ENCODE data around the gene LILRB5.
"Not testable (repeated sequence)": the region's sequence is repeated elsewhere in the genome, so short reads cannot be mapped to it uniquely, and the experiment has no call there.

Gene LILRB5

DNA sequence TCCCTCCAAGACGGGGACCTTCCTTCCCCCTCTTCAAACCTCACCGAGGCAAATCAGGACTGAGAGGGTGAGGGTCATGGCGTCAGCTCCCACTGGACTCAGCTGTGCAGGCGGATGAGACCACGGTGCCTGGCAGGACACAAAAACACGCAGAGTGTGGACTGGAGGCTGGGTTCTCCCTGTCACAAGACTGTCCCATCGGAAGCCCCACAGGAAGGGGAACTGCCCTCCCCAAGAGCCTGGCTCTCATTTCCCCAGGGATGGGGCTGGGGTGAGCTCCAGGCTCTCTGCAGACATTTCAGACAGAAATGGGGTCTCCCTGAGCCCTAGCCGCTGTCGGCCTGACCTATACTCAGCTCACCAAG lies at the start of gene LILRB5:
TSS of gene LILRB5 (minus strand) at position 158 of the 365 bp plus-strand sequence. CDS start at position 78, 80 bp downstream.
- DNase-seq (ENCODE audit: low read depth): no peak

DNA sequence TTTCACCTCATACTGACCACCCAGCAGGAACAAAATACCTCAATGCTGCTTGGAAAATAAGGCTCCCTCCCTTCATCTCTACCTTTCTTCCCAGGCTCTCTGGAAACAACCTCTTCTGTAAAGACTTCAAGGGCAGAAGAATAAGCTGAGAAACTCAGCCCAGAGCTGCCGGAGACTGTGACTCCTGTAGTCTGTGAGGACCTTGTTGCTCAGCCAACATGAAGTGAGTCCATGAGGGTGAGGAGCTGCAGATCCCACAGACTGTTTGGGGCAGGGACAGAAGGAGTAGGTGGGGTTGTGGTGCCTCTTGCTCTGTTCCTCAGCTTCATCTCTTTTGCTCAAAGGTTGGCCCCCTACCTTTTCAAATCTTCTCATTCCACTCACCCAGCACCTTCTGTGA lies 48.1 kb upstream of the LILRB5 start:
- DNase-seq (ENCODE audit: low read depth): no peak

DNA sequence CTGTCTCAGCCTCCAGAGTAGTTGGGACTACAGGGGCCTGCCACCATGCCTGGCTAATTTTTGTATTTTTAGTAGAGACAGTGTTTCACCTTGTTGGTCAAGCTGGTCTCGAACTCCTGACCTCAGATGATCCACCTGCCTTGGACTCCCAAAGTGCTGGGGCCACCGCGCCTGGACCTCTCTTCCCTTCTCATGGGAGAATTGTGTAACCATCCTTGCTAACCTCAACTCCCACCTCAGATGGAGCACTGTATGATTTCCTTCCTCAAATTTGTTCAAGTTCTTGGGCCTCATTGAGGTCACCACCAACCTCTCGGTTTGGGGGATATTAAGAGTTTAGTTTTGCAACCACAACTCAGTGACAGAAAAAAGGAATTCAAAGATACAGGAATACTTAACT lies 45.2 kb upstream of the LILRB5 start:
- no peak for DNase-seq (ENCODE audit: low read depth)

DNA sequence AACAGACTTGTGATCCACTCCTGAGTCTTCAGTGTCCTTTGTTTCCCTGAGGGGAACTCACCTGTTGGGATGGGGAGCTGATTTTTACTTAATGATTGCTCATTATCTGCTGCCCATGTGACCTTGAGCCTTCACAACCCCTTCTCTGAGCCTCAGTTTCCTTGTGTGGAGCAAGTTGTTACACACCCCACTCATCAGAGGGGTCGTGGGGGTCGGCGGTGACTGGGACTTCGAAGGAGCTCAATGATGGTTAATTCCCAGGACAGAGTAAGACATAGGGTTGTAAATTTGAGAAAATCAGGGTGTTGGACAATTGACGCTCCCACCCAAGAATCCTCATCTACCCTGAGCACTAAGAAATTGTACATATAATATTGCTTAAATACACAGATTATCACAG lies 42.4 kb upstream of the LILRB5 start:
- DNase-seq (ENCODE audit: low read depth): no peak

DNA sequence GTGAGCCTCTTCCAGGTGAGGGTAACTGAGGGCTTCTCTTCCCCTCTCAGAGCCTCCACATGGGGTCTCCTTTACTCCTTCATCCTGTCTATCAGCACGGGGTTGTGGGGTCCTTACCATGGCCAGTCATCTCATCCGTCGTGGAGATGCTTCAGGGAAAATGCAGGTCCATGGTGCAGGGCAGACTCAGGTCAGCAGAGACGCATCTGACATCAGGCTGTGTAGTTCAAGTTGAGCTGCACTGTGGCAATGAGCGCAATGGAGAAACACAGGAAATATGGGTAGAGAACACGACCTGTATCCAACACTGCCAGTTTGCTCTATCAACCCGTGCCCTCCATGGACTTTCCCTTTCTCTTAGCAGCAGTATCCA lies 42.0 kb upstream of the LILRB5 start:
- no peak for DNase-seq (ENCODE audit: low read depth)

DNA sequence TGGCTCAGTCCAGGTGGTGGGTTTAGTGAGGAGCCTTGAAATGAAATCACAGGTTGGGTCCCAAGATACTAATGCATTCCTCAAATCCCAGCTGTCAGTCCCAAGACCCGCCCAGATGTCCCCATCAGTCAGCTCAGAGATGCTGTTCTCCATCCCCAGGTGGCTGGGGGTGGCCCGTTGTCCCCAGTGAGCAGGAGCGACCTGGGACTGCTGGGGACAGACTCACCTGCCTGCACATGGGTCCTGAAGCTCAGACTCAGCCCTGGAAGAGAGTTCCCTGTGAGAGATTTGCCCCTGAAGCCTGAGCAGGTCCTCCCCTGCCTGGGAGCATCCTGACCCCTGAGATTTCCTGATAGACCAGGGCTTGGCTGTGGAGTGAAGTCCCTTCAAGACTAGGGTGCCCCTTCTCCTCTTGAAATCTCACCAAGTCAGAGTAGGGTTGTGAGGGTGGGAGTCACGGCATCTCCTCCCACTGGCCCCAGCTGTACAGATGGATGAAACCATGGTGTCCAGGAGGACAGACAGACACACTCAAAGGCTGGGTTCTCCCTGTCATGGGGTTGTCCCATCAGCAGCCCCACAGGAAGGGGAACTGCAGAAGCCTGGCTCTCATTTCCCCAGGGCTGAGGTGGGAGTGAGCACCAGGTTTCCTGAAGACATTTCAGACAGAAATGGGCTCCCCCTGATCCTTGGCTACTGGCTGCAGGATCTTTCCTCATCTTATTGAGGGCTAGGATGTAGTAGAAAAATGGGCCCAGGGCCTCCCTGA lies 41.5 kb upstream of the LILRB5 start:
- DNase-seq (ENCODE audit: low read depth): no peak

DNA sequence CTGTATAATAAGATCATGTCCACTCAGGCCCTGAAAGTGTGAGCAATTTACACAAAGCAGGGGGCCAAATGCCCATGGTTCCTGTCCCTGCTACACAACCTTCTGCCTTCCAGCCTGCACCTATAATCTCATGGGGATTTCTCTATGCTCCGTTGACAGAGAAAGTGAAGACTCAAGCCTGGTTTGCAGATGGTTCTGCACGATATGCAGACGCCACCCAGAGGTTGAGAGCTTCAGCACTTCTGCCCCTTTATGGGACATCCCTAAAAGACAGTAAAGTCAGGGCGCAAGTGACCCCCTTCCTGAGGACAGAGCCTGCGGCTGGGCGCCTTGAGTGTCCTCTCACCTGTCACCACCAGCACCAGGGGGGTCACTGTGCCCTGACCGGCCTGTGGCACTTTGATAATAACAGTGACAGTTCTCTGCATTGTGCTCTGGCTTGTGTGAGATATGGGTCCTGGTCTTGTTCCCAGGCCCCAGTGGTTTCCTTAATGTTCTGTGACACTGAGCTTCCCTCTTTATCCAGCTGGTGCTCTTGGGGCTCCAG lies 40.8 kb upstream of the LILRB5 start:
- no peak for DNase-seq (ENCODE audit: low read depth)

DNA sequence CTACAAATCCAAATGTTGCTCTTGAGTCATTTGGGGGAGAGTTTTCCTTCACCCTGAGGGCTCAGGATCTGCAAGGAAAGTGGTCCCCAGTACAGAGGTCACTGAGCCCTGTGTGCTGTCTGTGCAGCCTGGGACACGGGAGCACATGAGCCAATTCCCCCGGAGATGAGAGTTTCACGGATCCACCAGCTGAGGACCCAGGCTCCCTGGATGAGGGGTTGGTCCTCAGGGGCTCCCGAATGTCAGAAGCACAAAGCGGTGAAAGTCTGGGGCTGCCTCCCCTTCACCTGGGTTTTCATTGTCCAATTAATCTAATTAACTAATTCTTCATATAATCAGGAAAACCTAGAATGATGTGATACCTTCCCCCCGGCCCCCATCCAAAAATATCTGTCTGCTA lies 37.5 kb upstream of the LILRB5 start:
- DNase-seq (ENCODE audit: low read depth): no peak

DNA sequence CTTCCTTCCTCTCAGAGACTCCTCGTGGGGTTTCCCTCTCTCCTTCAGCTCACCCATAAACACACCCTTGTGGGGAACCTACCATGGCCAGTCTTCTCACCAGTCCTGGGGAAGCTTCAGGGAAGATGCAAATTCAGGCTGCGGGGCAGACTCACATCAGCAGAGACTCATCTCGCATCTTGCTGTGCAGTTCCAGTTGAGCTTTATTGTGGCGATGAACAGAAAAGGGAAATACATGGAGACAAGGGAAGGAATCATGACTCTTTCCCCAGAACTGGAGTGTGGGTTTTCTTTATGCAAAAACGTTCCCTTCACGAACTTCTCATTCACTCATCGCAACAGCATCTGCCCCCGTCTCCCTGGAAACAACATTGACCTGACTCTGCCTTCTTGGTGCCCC lies 32.1 kb upstream of the LILRB5 start:
- not testable (repeated sequence) for DNase-seq (ENCODE audit: low read depth)

DNA sequence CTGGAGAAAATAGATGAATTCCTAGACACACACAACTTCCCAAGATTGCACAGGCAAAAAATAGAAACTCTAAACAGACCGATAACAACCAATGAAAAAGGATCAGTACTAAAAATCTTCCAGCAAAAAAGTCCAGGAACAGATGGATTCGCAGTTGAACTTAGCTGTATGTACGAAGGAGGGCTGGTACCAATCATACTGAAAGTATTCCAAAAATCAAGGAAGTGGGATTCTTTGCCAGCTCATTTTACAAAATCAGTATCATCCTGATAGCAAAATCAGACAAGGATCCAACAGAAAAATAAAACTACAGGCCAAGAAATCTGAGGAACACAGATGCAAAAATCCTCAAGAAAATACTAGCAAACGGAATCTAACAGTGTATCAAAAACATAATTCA lies 30.4 kb upstream of the LILRB5 start:
- DNase-seq (ENCODE audit: low read depth): no peak

DNA sequence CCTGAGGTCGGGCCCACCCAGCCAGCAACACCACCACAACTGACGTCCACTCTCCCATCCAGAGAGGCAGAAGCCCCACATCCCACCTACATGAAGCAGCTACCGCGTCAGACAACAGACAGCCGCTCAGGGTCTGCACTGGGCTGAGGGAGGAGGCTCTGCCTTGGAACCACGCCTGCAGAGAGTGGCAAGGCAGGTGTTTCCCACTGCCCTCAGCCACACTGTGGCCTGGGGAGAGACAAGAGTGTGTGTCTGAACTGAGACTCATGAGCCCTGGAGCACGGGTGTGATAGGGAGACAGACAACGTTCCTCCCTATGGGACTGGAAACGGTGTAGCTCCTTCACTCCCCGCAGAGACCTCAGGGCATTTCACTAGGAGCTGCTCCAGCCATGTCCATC lies 29.2 kb upstream of the LILRB5 start:
- not testable (repeated sequence) for DNase-seq (ENCODE audit: low read depth)

DNA sequence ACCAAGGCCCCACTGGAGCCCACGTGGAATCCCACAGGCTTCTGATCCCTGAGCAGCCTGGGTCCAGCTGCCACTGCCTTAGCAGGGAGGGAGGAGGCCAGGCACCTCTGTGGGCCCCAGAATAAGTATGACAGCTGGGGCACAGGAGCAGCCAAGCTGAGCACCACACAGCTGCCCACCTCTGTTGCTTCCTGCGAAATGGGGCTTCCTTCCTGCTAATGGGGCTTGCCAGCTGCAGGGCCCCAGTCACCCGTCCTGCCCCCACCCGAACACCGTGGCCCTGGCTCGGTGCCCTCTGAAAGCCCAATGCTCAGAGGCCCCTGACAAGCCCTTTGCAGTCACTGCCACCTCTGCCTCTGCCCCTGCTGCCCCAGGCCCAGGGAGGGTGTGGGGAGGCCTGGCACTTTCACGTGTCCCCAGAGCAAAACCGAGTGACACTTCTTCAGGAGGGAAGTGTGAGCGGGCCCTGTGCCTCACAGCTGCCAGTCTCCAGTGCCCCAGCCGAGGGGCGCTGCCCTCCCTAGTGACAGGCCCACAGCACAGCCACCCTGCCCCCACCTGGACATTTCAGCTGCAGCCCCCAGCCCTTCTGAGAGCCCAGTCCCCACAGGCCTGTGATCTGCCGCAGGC lies 28.5 kb upstream of the LILRB5 start:
- not testable (repeated sequence) for DNase-seq (ENCODE audit: low read depth)

DNA sequence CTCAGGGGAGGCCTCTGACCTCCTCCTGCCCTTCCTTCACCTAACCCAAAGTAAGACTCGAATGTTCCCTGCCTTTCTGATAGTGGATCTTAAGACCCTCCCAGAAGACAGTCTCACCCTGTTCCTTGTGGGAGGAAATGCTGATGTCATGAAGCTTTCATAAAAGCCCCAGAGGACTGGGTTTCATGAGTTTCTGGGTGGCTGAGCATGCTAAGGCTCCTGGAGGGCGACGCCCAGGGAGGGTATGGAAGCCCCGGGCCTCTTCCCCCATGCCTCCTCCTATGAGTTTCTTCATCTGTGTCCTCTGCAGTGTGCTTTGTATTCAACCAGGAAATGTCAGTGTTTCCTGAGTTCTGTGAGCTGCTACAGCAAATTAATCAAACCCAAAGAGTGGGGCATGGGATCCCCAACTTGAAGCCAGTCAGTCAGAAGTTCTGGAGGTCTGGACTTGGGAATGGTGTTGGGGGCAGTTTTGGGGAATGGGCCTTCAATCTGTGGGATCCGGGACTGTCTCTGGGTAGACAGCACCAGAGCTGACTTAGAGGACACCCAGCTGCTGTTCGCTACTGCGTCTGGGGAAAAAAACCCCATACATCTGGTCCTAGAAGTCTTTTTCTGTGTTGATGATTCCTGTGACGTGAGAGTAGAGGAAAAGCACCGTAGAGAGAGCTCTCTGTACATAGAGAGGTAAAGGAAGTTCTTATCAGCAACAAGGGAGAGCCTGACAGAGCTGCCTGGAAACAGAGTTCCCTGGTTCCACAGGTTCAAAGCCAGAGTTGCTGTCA lies 25.8 kb upstream of the LILRB5 start:
- DNase-seq (ENCODE audit: low read depth): no peak

DNA sequence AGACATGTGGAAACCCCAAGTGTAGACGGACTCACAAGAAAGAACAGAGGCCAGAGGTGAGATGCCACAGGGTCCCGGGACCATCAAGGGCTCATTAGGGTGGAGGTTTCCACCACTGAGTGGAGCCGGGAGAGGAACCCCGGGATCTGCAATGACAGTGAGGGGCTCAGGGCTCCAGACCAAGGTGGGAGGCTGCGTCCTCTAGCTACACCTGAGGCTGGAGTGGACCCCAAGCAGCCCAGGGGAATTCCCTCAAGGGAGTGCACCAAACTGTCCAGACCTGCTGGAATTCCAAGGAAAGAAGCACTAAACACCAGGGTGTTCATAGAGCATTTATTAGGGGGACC lies 24.6 kb upstream of the LILRB5 start:
- DNase-seq (ENCODE audit: low read depth): not testable (repeated sequence)

DNA sequence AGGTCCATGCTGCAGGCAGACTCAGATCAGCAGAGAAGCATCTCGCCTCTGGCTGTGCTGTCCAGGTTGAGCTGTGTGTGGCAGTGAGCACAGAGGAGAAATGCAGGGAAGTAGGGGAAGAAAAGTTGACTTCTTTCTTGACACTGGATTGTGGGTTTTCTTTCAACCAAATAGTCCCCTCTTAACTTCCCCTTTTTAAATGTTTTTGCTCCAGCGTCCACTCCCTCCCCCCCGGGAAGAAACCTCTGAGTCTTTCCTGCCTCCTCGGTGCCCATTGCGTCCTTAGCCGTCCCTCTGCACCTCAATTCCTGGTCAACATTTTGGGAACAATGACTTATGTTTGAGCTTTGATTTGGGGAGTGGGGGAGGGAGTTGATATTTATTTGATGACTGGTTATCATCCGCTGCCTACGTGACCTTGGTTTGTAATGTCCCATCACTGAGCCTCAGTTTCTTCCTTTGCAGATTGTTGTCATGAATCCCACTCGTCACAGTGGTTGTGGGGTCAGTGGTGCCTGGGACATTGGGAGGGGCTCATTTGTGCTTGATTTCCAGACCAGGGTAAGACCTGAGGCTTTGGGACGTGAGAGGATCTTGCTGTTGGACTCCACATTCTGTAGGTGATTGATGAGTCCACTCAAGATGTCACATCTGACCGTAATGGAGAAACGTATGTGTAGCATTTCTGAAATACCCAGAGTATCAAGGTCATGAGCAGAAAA lies 24.1 kb upstream of the LILRB5 start, which contains the start of gene LILRB2:
TSS of gene LILRB2 (minus strand) at position 104 of the 722 bp plus-strand sequence. CDS start 614 bp downstream, outside the sequence.
- DNase-seq (ENCODE audit: low read depth): no peak

DNA sequence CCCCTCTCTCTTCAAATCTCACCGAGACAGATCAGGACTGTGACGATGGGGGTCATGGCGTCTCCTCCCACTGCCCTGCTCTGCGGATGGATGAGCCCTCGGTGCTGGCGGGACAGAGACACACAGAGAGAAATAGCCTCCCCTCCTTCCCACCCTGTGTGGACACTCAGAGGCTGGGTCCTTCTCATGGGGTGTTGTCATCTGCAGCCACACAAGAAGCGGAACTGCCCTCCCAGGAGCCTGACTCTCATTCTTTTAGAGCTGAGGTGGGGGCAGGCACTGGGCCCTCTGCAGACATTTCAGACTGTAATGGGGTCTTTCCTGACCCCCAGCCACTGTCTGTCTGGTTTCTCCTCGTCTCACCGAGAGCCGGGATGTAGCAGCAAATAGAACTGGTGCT lies 23.4 kb upstream of the LILRB5 start:
- DNase-seq (ENCODE audit: low read depth): not testable (repeated sequence)

DNA sequence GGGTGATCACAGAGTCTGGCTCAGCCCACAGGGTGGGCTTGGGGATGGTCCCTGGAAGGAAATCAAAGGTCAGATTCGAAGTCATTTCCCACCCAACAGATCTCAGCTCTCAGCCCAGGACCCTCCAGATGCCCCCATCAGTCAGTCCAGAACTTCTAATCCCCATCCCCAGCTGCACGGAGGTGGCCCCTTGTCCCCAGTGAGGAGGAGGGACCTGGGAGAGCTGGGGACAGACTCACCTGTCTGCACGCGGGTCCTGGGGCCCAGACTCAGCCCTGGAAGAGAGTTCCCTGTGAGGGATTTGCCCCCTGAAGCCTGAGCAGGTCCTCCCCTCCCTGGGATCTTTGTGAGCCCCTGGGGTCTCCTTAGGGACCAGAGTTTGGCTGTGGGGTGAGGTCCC lies 23.0 kb upstream of the LILRB5 start:
- DNase-seq (ENCODE audit: low read depth): not testable (repeated sequence)

DNA sequence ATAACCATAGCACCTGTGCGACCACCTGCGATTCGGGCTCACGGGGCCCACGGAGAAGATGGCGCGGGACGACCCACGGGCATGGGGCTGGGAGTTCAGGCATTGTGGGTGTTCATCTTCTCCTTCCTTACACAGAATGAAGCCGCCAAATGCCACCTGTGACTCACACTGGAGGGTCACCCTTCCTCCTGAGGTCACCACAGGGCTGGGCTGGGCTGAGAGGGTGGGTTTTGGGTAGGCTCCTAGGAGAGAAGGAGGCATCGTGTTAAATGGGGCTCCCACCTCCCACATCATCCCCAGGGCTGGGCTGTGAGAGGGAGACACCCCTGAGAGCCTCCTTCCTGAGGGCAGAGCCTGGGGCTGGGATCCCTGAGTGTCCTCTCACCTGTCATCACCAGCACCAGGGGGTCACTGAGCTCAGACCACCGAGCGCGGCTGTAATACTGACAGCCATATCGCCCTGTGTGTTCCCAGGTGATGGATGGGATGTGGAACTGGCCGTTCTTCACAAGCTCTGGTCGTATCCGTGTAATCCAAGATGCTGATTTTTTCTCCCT lies 22.4 kb upstream of the LILRB5 start:
- DNase-seq (ENCODE audit: low read depth): no peak

DNA sequence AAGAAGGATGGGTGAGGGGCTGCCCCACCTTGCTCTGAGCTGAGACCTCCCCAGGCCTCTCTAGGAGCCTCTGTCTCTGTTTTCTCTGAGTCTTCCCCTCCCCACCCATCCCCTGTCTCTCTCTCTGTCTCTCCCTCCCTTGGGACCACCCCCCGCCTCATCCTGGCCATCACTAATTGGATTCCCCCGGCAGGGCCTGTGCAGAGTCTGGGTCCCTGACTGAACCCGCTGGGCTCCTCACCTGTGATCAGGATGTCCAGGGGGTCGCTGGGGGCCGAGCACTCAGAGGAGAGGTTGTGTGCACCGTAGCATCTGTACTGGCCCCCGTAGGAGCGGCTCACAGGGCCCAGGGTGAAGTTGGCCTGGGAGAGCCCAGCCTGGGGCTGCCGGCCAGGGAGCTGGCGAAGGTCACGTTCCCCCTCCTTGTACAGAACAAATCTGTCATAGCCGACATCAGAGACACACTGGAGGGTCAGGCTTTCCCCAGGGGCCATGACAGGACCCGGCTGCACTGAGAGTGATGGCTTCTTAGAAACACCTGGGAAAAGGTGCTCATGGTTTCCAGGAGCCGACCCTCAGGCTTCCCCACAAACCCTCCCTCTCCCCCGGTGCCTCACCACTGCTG lies 21.6 kb upstream of the LILRB5 start:
- DNase-seq (ENCODE audit: low read depth): not testable (repeated sequence)

DNA sequence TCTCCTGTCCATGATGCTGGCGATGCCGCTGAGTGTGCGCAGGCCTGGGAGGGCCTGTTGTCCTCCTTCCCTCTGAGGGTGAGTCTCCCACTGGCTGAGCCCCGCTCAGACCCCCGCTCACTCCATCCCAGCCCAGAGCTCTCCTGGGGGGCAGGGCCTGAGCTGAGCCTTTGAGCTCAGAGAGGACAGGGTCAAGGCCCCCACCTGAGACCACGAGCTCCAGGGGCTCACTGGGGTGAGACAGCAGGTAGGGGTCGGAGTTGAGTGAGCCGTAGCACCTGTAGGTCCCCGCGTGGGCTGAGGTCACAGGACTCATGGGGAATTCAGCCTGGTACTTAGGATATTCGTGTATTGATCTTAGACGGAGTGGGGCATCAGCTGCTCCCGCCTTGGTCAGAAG lies 21.0 kb upstream of the LILRB5 start:
- not testable (repeated sequence) for DNase-seq (ENCODE audit: low read depth)

DNA sequence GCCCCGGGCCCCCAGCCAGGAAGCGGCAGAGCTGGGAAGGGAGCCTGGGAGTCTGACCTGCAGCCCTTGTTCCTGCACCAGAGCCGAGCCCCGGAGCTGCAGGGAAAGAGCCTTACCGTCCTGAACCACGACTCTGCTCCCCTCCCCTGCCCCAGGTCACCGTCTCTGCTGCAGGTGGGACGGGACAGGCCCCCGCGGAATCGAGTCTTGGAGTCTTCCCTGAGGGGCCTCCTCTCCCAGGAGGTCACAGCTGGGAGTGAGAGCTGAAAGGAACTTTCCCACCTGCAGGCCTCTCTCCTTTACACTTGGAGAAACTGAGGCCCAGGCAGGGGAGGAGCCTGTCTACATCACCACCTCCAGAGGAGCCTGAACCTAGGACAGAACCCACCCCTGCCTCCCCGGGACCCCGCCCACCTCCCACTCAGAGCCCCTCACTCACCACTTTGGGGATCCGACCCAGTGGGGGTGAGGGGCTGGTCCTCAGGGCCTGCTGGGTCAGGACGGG lies 20.1 kb upstream of the LILRB5 start:
- DNase-seq (ENCODE audit: low read depth): not testable (repeated sequence)
